ENCODE data around the gene MYO1D.

DNA sequence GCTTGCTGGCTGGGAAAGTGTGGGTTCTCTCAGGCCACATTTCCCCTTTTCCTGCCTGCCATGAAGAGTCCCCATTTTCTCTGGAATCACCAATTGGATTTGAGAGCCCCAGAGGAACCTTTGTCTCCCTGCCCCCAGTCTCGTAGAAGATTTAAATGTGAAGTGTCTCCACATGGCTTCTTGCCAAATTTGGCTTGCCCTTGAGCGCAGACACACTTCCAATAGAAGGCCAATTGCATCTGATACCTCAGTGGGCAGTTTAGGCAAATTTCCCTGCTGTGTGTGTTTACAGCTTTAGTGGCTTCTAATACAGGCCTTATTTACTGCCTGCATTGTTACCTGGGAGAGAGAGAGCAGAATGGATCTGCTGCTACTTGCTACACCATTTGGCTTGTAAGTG is 360.5 kb downstream of the MYO1D start:
- no peak for TF ChIP-seq EZH2 (optimal IDR thresholded peaks at IDR 0.05; ENCODE audit: low read depth, low read length)
- no peak for TF ChIP-seq CTCF (IDR thresholded peaks at IDR 0.05; ENCODE audit: low read length)

Data from MM.1S (cell line).